Thyroid gland (tissue), 4 donors: ENCODE data around the gene SLC12A8. TPM values are rescaled to one million over a fixed set of nuclear protein-coding genes. Genes with fewer than 3 reads are reported as not detected.

Experiments used
- DNase-seq, 2 donors: peaks; one replicate each; pipeline ENCODE4 v3.0.0-alpha.2; 2019
- H3K27ac ChIP-seq, 3 donors: fragments of 200-600 bp; sonication (generic); 1 replicate in 2 of 3; 2 replicates in 1 of 3; pipeline ENCODE4 v1.5.1; 2016 to 2019; ENCODE audit warnings: mild to moderate bottlenecking in 1 of 3, moderate library complexity in 1 of 3
- H3K27me3 ChIP-seq: fragments of 200-600 bp; sonication (generic); one replicate; pipeline ENCODE4 v1.5.1; 2019
- H3K36me3 ChIP-seq, 2 donors: fragments of 200-600 bp; sonication (generic); one replicate each; pipeline ENCODE4 v1.5.1; 2016 to 2019
- H3K4me1 ChIP-seq, 2 donors: fragments of 200-600 bp; sonication (generic); one replicate each; pipeline ENCODE4 v1.5.1; 2017 to 2019
- H3K4me3 ChIP-seq, 3 donors: fragments of 200-600 bp; sonication (generic); replicated peaks in 1 of 3; 1 replicate in 2 of 3; 2 replicates in 1 of 3; pipeline ENCODE4 v1.5.1; 2016; ENCODE audit warnings: mild to moderate bottlenecking in 1 of 3
- H3K9me3 ChIP-seq: fragments of 200-600 bp; sonication (generic); one replicate; pipeline ENCODE4 v1.5.1; 2017
- CTCF ChIP-seq, 6 experiments: fragments of 200-600 bp in 3 of 6; fragments of 450-650 bp in 3 of 6; sonication (generic) in 3 of 6; IDR thresholded peaks; one replicate each; pipeline ENCODE4 v1.5.1; 2016 to 2019; ENCODE audit warnings: antibody characterized with exemption in 6 of 6, mild to moderate bottlenecking in 2 of 6, inconsistent platforms in 1 of 6, moderate library complexity in 1 of 6
- POLR2A ChIP-seq, 2 donors: fragments of 450-650 bp; IDR thresholded peaks; one replicate each; pipeline ENCODE4 v1.6.1; 2017; ENCODE audit warnings: antibody characterized with exemption in 2 of 2, mild to moderate bottlenecking in 2 of 2, moderate library complexity in 1 of 2
- WGBS, 2 donors: methylation state at CpG; one replicate each; pipeline ENCODE4 v1.1.5; 2017; 5-methylcytosine and 5-hydroxymethylcytosine counted together
- intact Hi-C: fragments of 100-400 bp; cut with DNase I; formaldehyde crosslinking; loops from one replicate; pipeline ENCODE4 v1.15.1; 2023
- total RNA-seq, 4 donors: library from RNA; depleted of rRNA; stranded (reverse); fragments of >200 nt; gene quantifications; one replicate each; pipeline ENCODE4 v1.2.3, GENCODE V29; 2016

The SLC12A8 gene
- total RNA-seq, 4 donors from 2014 or later, result 71.2 to 136 (median 99.2) TPM

GRCh38 chr3:125042725-125043406 is 169.7 kb downstream of the SLC12A8 start:
- Histone ChIP-seq H3K36me3 (no peaks in the 10 kb centered on the region), H3K4me1 (peaks cover 80 to 94% of the 10 kb centered on the region in 2 donors), H3K27ac (peak overlapping the region; percentile 89 to 96 (median 92)), H3K27me3 (no peaks in the 10 kb centered on the region), H3K9me3 (no peaks in the 10 kb centered on the region), H3K4me3 (no peak overlapping the region)
- WGBS, 2 donors, result 8 to 18% methylated on average over 15 to 16 of the region's 17 CpGs
- DNase-seq, result peak; percentile 73 to 75
- intact Hi-C loops, result no loop called here
- no peak for TF ChIP-seq POLR2A (IDR thresholded peaks at IDR 0.05)
- no peak for TF ChIP-seq CTCF (IDR thresholded peaks at IDR 0.05)

- Histone ChIP-seq H3K9me3 (no peaks in the 10 kb centered on the region), H3K27me3 (no peaks in the 10 kb centered on the region), H3K4me3 (no peak overlapping the region), H3K36me3 (no peaks in the 10 kb centered on the region), H3K27ac (peak overlapping the region; percentile 64 to 96 (median 92)), H3K4me1 (peaks cover 64 to 73% of the 10 kb centered on the region in 2 donors)
- 29 to 32% methylated on average over 11 of the region's 11 CpGs for WGBS, 2 donors
- peak; percentile 69 to 71 for DNase-seq
- peak in 1 of 2 donors; percentile 8 for TF ChIP-seq POLR2A (IDR thresholded peaks at IDR 0.05)
- TF ChIP-seq CTCF (IDR thresholded peaks at IDR 0.05), result no peak
- intact Hi-C loops, result no loop called here
Observed at GRCh38 chr3:125039131-125040100, 173.1 kb downstream of the SLC12A8 start.

- H3K27me3 ChIP-seq, result no peaks in the 10 kb centered on the region
- TF ChIP-seq POLR2A (IDR thresholded peaks at IDR 0.05), result no peak
- no peak for TF ChIP-seq CTCF (IDR thresholded peaks at IDR 0.05)
- no peaks in the 10 kb centered on the region for H3K9me3 ChIP-seq
- 83 to 97% methylated on average over 2 of the region's 2 CpGs for WGBS, 2 donors
- H3K4me1 ChIP-seq, result peaks cover 51 to 68% of the 10 kb centered on the region in 2 donors
- intact Hi-C loops, result no loop called here
- no peak for DNase-seq
- no peaks in the 10 kb centered on the region for H3K36me3 ChIP-seq
- no peak overlapping the region for H3K4me3 ChIP-seq
- H3K27ac ChIP-seq, result peak overlapping the region in 2 of 3 donors; percentile 92 to 96
Observed at GRCh38 chr3:125037498-125038150, 174.9 kb downstream of the SLC12A8 start.

- Histone ChIP-seq H3K27ac (no peak overlapping the region), H3K36me3 (no peaks in the 10 kb centered on the region), H3K4me1 (peaks cover 35 to 55% of the 10 kb centered on the region in 2 donors), H3K27me3 (no peaks in the 10 kb centered on the region), H3K9me3 (no peaks in the 10 kb centered on the region), H3K4me3 (no peak overlapping the region)
- TF ChIP-seq POLR2A (IDR thresholded peaks at IDR 0.05) (no peak), CTCF (IDR thresholded peaks at IDR 0.05) (no peak)
- intact Hi-C loops, result no loop called here
- WGBS, 2 donors, result 96 to 97% methylated on average over 5 of the region's 5 CpGs
- no peak for DNase-seq
Observed at GRCh38 chr3:125035217-125035616, 177.3 kb downstream of the SLC12A8 start.
